Endothelial cell of umbilical vein (primary cell): ENCODE results near the gene CRYL1.

Source experiments
- CTCF ChIP-seq, 2 donors: IDR thresholded peaks; 1 replicate in 1 of 2; 2 replicates in 1 of 2; pipeline ENCODE4 v1.5.1; 2011; ENCODE audit warnings: low read length in 2 of 2, mild to moderate bottlenecking in 2 of 2, moderate library complexity in 2 of 2, control low read depth in 1 of 2, inconsistent platforms in 1 of 2, low read depth in 1 of 2; ENCODE audit not compliant: insufficient read depth in 1 of 2; ENCODE audit errors: extremely low read depth in 1 of 2
- EZH2 ChIP-seq: IDR thresholded peaks from 2 replicates; pipeline ENCODE4 v1.6.1; 2012; ENCODE audit warnings: borderline replicate concordance, low read depth, mild to moderate bottlenecking, moderate library complexity, low read length, inconsistent platforms; ENCODE audit not compliant: severe bottlenecking
- GATA2 ChIP-seq: IDR thresholded peaks from 2 replicates; pipeline ENCODE4 v1.7.0; 2011; ENCODE audit warnings: low read depth, mild to moderate bottlenecking, moderate library complexity, mixed read lengths, low read length; ENCODE audit not compliant: insufficient read length, insufficient read depth
- MAX ChIP-seq: IDR thresholded peaks from 2 replicates; pipeline ENCODE4 v1.6.1; 2011; ENCODE audit not compliant: insufficient read depth, insufficient read length
- MYC ChIP-seq: IDR thresholded peaks from one replicate; pipeline ENCODE4 v1.6.1; 2011; ENCODE audit warnings: mild to moderate bottlenecking, low read depth, low read length
- POLR2A ChIP-seq: IDR thresholded peaks from 2 replicates; pipeline ENCODE4 v1.6.1; 2012; ENCODE audit warnings: low read depth, mild to moderate bottlenecking, control low read depth, low read length
- POLR2AphosphoS5 ChIP-seq: IDR thresholded peaks from 2 replicates; pipeline ENCODE4 v1.6.1; 2012; ENCODE audit warnings: low read depth, mild to moderate bottlenecking, control low read depth, low read length, moderate library complexity; ENCODE audit not compliant: insufficient read depth

DNA sequence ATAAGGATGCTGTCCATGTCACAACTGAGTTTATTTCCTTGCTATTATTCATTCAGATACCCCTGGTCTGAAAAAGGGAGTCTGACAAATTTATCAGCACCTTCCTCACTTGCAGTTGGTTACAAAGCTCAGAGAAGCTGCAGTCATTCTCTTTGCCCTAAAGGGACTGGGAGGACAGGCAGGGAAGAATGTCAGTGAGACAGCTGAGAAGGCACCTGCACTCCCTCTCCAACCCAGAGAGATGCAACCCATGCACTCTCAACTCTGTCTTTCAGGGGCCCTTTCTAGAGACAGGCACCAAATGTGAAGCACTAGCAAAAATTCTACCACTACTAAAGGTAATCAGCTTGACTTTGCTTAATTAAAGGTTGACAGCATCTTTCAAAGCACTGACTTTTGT lies 83.3 kb downstream of the CRYL1 start:
- TF ChIP-seq CTCF (IDR thresholded peaks at IDR 0.05; ENCODE audit: extremely low read depth in 1 of 2, insufficient read depth in 1 of 2, low read depth in 1 of 2, low read length in 2 of 2) = no peak
- no peak for TF ChIP-seq GATA2
- TF ChIP-seq EZH2 = no peak
- TF ChIP-seq POLR2A = no peak
- no peak for TF ChIP-seq MAX
- TF ChIP-seq MYC = no peak
- TF ChIP-seq POLR2AphosphoS5 = no peak
